Stimulated activated CD4-positive, alpha-beta T cell treated with anti-CD3 and anti-CD28 coated beads, TNF-alpha, amount 100 ng/mL, for 24 hours (primary cell): ENCODE results near the gene PPP2R3C.
"Not testable (repeated sequence)": the region's sequence is repeated elsewhere in the genome, so short reads cannot be mapped to it uniquely, and the experiment has no call there.

Experiments
- DNase-seq, 3 experiments: peaks; one replicate each; pipeline ENCODE4 v3.0.0-alpha.2; 2020; ENCODE audit warnings: low read depth in 3 of 3

The PPP2R3C gene

GRCh38 chr14:35121887-35122695 is at the start of gene PPP2R3C, which contains the start of gene PRORP:
TSS of gene PPP2R3C (minus strand) at chr14:35121990. CDS start at chr14:35121959, 31 bp downstream.
TSS of gene PRORP (plus strand) at chr14:35122552. CDS start at chr14:35123246, 694 bp downstream.
- DNase-seq, result peak; percentile 74 to 82 (median 80)

- DNase-seq, result no peak
These were observed 45.7 kb upstream of the PPP2R3C start for GRCh38 chr14:35167496-35167895.

GRCh38 chr14:35164849-35165248 is 43.1 kb upstream of the PPP2R3C start:
- no peak for DNase-seq

DNA sequence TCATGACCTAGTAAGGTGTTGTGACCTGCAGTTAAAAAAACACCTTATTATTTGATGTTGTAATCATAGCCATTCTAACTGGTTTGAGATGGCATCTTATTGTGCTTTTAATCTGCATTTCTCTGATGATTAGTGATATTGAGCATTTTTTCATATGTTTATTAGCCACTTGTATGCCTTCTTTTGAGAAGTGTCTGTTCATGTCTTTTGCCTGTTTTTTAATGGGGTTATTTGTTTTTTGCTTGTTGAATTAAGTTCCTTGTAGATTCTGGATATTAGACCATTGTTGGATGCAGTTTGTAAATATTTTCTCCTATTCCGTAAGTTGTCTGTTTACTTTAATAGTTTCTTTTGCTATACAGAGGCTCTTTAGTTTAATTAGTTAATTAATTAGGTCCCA is 41.6 kb upstream of the PPP2R3C start:
- DNase-seq, result no peak

DNA sequence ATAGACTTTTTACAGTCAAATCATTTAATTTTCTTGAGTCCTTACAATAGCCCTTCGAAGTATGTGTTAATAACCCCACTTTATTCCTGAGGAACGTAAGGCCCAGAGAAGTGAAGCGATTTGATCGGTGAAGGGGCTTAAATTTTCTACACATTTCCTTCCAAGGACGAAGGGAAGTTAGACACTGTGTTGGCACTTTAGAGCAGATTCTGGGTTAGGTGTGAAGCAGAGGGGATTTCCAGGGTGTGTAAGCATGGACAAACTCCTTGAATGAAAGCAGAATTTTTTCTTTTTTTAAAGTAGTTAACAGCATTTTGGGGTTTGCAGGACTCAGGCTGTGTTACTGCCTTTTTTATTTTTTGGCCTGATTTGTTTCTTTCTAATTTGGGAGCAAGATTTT is 39.4 kb upstream of the PPP2R3C start:
- peak in 2 of 3 experiments; percentile 2 to 4 for DNase-seq

DNA sequence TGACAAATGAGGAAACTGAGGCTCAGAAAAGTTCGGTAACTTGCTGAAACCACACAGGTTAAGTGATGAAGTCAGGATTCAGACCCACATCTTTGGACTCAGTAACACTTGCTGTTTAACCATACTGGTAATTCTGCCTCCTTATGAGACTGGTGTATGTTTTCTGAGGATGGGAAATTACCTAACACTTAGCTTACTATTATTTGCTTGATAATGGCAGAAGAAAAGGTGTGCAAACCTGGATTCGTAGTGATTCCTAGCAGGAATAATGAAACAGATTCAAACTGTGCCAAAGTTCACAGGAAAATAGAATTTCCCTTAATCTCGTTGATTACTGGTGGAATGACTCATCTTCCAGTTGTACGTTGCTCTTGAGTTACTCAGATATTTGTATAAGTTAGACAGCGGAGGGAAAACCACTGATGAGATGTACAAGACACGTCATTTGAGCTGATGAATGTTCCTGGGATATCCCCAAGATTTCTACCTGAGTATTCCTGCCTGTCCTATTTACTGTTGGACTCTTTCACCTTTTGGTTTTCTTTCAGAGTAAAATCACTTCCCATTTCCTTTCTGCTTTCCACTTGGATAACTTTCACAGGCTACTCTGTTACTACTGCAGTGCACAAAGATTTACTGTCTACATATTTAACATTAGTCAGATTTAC is 38.1 kb upstream of the PPP2R3C start:
- no peak for DNase-seq

DNA sequence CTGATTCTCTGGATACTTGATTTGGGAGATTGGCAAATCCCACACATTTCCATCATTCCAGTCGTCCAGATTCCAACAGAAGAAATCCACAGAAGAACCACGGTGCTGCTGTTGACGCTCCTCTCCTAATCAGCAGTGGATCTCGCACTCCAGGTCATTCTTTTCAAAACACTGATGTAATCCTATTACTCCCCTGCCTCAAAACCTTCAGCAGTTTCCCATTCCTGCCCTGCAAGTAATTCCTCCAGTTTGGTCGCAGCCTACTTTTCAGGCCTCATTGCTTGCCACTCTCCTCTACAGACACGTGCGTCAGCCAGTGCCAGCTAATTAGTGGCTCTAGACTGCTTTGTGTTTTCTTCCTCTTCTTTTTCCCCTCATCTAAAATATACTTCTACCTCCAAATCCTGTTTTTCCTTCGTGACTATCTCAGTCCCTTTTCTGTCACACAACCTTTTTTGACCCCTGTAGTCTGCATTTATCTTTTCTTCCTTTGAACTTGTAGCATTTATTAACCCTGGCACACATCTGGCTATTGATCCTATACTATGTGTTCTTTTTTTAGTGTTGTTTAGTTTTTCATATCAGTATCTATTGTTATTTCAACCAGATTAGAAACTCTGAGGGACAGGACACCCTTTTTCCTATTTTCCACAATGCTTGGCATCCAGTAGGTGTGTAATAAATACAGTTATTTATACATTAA is 37.3 kb upstream of the PPP2R3C start:
- no peak for DNase-seq

DNA sequence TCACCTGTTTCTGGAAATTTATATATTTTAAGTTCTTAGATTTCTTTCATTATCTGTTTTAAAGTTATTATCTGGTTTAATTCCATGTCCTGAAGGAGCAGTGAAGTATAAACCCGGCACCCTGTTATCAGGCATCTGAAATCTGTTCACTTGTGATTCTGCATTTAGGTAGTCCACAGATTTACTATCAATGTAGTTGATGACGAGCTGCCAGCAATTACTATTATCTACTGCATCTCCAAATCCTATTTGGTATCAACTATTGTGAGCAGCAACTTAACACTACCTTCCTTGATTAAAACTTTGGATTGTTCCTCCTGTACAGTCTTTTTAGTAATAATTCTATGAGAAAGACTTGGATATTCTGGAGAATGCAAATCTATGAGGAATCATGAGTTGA is 36.7 kb upstream of the PPP2R3C start:
- DNase-seq, result no peak

DNA sequence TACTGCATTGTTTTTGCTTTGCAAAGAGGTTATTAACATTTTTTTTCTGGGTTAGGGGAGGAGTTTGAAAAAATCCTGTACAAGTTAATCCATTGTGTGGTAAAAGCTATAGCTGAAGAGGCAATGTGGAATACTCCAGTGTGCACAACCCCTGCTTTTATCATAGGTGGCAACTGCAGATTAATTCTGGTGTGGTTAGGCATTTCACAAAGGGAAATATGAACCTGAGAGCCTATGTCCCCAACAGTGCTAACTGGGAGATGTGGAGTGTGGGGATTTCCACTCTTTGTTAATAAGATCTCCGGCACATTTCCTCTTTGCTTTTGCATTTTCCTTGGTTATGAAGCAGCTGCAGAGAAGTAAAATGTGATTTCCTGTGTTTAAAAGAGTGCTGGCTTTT is 34.2 kb upstream of the PPP2R3C start:
- no peak for DNase-seq

- no peak for DNase-seq
These were observed 32.2 kb upstream of the PPP2R3C start for GRCh38 chr14:35154016-35154415.

DNA sequence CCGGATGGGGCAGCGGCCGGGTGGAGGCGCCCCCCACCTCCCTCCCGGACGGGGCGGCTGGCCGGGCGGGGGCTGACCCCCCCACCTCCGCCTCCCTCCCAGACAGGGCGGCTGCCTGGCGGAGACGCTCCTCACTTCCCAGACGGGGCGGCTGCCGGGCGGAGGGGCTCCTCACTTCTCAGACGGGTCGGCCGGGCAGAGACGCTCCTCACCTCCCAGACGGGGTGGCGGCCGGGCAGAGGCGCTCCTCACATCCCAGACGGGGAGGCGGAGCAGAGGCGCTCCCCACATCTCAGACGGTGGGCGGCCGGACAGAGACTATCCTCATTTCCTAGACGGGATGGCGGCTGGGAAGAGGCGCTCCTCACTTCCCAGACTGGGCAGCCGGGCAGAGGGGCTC is 30.7 kb upstream of the PPP2R3C start:
- not testable (repeated sequence) for DNase-seq

DNA sequence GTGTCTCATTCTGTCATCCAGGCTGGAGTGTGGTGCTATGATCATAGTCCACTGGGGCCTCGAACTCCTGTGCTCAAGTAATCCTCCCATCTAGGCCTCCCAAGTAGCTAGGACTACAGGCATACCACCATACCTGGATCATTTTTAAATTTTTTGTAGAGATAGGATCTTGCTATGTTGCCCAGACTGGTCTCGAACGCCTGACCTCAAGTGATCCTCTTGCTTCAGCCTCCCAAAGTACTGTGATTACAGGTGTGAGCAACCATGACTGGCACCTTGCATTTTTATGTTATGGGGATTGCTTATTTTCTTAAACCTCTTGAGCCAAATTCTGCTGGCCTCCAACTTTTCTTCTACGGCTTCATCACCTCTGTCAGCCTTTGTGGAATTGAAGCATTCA is 27.4 kb upstream of the PPP2R3C start:
- DNase-seq, result no peak

GRCh38 chr14:35147711-35148110 is 25.9 kb upstream of the PPP2R3C start:
- DNase-seq, result no peak

DNA sequence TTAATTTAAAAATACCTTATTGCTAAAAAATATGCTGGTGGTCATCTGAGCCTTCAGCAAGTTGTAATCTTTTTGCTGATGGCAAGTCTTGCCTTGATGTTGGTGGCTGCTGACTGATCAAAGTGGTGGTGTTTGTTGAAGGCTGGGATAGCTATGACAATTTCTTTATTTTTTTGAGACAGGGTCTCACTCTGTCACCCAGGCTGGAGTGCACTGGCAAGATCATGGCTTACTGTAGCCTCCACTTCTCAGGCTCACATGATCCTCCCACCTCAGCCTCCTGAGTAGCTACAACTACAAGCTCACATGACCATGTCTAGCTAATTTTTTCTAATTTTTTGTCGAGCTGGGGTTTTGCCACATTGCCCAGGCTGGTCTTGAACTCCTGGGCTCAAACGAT is 25.4 kb upstream of the PPP2R3C start:
- DNase-seq, result no peak

DNA sequence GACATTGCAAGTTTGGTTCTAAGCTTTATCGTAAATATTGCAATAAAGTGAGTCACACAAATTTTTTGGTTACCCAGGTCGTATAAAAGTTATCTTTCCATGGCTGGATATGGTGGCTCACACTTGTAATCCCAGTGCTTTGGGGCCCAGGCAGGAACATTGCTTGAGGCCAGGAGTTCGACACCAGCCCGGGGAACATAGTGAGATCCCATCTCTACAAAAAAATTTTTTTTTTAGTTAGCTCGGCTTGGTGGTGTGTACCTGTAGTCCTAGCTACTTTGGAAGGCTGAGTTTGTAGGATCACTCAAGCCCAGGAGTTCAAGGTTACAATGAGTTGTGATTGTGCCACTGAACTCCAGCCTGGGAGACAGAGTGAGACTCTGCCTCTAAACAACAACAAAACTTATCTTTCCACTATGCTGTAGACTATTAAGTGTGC is 24.9 kb upstream of the PPP2R3C start:
- no peak for DNase-seq

- DNase-seq, result no peak
These were observed 22.2 kb upstream of the PPP2R3C start for GRCh38 chr14:35144029-35144428.

DNA sequence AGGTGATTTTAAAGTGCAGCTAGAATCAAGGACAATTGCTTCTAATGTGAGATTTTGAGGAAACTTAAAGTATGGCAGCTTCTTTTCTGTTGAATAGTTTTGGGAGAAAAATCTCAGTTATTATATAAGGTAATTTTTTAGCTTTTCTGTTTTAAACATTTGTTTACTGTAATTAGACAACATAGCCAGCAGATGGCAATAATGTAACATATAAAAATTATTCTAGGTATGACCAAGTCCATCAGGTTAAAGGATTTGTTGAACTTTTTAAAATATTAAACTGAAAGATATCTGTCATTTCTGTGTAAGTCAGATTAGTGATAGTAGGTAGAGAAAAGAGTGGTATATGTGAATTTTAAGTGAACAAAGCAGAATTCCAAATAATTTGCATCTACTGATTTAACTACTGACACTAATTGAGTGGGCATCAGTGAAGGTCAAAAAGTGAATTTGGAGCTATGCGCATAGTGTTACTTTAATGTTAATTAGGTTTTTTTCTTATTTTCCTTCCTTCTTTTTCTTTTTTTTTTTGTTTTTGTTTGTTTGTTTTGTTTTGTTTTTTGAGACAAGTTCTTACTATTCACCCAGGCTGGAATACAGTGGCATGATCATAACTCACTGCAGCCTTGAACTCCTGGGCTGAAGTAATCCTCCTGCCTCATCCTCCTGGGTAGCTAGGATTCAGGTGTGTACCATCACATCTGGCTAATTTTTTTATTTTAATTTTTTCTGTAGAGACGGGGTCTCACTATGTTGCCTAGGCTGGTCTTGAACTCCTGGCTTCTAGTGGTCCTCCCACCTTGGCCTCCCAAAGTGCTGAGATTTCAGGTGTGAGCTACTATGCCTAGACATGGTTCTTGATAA is 19.2 kb upstream of the PPP2R3C start:
- DNase-seq, result no peak

GRCh38 chr14:35138585-35138984 is 16.8 kb upstream of the PPP2R3C start:
- no peak for DNase-seq

- no peak for DNase-seq
These were observed 12.7 kb upstream of the PPP2R3C start for GRCh38 chr14:35134329-35135123.

DNA sequence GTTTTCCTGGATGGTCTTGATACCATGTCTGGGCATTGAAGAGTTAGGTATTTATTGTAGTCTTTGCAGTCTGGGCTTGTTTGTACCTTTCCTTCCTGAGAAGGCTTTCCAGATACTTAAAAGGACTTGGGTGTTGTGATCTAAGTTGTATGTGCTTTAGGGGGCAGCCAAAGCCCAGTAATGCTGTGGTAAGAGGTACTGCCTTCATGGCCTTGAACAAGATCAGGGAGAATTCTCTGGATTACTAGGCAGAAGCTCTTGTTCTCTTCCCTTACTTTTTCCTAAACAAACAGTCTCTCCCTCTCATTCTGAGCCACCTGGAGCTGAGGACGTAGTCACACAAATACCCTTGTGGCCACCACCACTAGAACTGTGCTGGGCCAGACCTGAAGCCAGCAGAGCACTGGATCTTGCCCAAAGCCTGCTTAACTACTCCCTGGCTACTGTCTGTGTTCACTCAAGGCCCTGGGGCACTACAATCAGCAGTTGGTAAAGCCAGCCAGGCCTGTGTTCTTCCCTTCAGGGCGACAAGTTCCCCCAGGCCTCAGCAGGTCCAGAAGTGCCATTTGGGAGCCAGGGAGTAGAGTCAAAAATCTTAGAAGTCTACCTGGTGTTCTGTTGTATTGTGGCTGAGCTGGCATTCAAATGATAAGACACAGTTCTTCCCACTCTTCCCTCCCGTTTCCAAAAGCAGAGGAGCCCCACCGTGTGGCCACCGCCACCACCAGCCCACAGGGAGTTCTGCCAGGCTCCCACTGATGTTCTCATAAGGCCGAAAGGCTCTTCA is 11.9 kb upstream of the PPP2R3C start:
- no peak for DNase-seq
